HAP-1 (cell line): ENCODE data around the gene CRIP1.

Experiments
- DNase-seq, 2 experiments: peaks; one replicate each; pipeline ENCODE4 v3.0.0-alpha.2; 2016 to 2020; ENCODE audit warnings: low spot score in 2 of 2
- H3K27me3 ChIP-seq: fragments of 250-450 bp; sonication (Bioruptor Pico); 2 replicates; pipeline ENCODE4 v1.5.1; 2020; ENCODE audit warnings: low read depth, mild to moderate bottlenecking, moderate library complexity
- H3K36me3 ChIP-seq: fragments of 250-450 bp; sonication (Bioruptor Pico); replicated peaks from 2 replicates; pipeline ENCODE4 v1.5.1; 2020; ENCODE audit warnings: mild to moderate bottlenecking
- H3K4me1 ChIP-seq: fragments of 250-450 bp; sonication (Bioruptor Pico); 2 replicates; pipeline ENCODE4 v1.5.1; 2020; ENCODE audit warnings: mild to moderate bottlenecking
- H3K4me3 ChIP-seq: fragments of 250-450 bp; sonication (Bioruptor Pico); 2 replicates; pipeline ENCODE4 v1.5.1; 2020; ENCODE audit warnings: mild to moderate bottlenecking, moderate library complexity
- H3K9me3 ChIP-seq: fragments of 250-450 bp; sonication (Bioruptor Pico); 2 replicates; pipeline ENCODE4 v1.5.1; 2020; ENCODE audit warnings: mild to moderate bottlenecking, moderate library complexity
- in situ Hi-C: fragments of 300-500 bp; cut with MboI; formaldehyde crosslinking; loops from 3 replicates; pipeline ENCODE4 v1.14.3; 2020; ENCODE audit warnings: low sequenced_read_pairs, inconsistent platforms, mixed read lengths

The CRIP1 gene

DNA sequence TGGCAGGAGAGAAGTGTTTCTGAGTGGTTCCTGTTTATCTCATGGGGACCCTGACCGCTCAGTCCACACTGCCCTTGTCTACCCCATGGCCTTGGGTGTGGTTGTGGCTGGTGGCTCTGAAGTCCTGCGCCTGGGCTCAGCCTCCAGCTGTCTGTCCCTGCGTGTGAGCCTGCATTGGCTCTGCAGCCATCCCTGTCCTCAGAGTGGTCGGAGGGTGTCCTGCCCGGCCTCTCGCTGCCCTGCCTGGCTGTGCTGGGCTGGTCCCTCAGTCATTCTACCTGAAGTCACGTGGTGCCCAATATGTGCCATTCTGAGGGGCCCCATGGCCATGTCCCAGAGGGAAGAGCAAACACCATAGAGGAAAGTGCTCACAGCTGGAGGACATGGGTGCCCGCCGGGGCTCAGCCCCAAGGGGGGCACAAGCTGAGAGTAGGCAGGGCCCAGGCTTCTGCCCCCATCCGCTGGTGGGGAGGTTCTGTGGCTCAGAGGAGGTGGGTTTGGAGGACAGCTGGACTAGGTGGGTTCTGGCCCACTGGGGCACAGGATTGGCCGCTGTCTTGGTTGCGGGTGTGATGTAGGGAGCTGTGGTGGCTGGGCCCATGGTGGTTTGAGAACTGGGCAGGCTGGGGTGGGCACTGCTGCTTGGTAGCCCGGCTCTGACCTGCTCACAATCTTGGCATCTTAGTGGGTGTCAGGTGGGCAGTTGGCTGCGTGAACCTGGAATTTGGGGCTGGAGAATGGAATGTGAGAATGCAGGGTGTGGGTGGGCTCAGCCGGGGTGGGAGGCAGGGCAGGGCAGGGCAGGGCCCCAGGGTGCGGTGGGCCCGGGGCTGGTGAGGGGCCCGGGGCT, 16.0 kb downstream of the CRIP1 start:
- Histone ChIP-seq H3K4me1 (no peaks in the 10 kb centered on the region), H3K36me3 (no peaks in the 10 kb centered on the region), H3K9me3 (no peaks in the 10 kb centered on the region), H3K4me3 (no peak overlapping the region), H3K27me3 (peaks cover 12% of the 10 kb centered on the region)
- in situ Hi-C loops = no loop called here
- DNase-seq = no peak

DNA sequence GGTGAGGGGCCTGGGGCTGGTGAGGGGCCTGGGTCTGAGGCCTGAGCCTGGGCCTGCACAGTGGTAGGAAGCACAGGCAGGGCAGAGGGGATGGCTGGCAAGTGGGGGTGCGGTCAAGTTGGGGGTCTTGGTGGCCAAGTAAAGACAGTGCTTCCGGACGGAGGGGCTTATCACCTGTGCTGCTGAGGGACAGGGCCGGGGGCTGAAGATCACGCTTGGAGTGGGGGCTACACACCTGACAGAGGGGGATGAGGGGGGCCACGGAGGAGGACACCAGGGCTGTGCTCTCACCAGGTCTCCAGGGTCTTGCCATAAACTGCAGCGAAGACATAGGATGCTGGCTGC, 16.6 kb downstream of the CRIP1 start:
- H3K36me3 ChIP-seq = no peaks in the 10 kb centered on the region
- DNase-seq = peak in 1 of 2 experiments; percentile 9
- H3K9me3 ChIP-seq = no peaks in the 10 kb centered on the region
- H3K27me3 ChIP-seq = peaks cover 18% of the 10 kb centered on the region
- H3K4me3 ChIP-seq = no peak overlapping the region
- in situ Hi-C loops = no loop called here
- H3K4me1 ChIP-seq = no peaks in the 10 kb centered on the region

DNA sequence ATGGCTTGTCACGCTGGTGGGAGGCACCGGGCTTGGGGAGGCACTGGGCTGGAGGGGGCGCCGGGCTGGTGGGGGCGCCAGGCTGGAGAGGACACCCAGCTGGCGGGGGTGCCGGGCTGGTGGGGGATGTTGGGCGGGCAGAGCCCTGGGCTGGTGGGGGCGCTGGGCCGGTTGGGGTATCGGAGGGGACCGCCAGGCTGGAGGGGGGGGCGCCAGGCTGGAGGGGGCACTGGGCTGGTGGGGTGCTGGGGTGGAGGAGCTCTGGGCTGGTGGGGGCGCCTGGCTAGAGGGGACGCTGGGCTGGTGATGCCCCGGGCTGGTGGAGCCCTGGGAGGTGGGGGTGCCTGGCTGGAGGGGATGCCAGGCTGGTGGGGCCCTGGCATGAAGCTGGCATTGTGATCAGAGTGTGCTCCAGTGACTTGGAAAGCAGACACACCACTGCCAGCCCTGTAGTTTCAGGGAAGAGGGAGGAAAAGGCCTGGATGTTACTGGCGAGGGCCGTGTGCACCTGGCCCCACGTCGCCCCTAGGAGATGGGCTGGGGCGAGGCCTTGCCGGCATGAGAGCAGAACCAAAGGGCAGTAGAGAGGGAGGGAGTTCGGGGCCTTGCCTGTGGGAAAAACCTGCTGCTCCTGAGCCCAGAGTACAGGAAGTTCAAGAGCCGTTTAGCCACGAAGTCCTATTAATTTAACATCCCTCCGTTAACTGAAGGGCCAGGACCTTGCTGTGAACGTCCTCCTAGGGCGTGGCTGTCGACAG, 17.4 kb downstream of the CRIP1 start:
- Histone ChIP-seq H3K36me3 (no peaks in the 10 kb centered on the region), H3K27me3 (peaks cover 27% of the 10 kb centered on the region), H3K4me3 (no peak overlapping the region), H3K9me3 (no peaks in the 10 kb centered on the region), H3K4me1 (no peaks in the 10 kb centered on the region)
- DNase-seq = no peak
- in situ Hi-C loops = no loop called here

DNA sequence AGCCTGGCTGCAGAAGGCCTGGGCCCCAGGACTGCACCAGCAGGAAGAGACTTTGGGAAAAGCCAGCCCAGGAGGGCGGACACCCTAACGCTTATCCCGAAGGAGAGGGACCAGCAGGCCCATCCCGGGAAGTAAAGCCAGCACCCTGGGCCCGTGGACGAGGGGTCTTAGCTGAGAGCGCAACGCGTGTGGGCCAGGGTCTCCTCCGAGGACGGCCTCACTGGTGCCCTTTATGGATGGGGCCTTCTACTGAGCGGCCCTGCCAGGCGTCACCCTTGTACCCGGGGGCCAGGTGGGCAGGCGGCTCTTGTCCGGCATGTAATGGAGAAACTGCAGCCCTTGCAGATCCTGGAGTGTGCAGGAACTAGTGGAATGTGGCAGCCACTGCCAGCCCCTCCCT, 18.4 kb downstream of the CRIP1 start:
- H3K4me3 ChIP-seq = no peak overlapping the region
- no peaks in the 10 kb centered on the region for H3K9me3 ChIP-seq
- no peak for DNase-seq
- peaks cover 36% of the 10 kb centered on the region for H3K27me3 ChIP-seq
- in situ Hi-C loops = no loop called here
- no peaks in the 10 kb centered on the region for H3K4me1 ChIP-seq
- no peaks in the 10 kb centered on the region for H3K36me3 ChIP-seq

DNA sequence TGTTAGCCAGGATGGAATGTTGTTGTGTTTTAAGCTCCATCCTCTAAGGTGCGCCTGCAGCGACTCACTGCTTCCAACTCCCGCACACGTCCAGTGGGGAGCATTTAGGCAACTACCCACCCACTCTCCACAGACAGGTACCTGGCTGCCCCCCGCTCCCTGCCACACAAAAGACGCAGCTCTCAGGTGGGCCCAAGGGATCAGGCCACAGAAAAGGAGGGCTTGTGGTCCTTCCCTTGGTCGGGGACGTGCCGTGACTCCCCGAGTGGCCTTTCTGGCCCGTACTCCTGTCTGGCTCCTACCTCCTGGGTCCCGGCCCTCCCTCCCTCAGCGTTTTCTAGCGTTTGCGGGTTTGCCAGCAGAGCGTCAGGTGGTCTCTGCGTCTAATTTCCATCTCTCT, 20.6 kb downstream of the CRIP1 start:
- Histone ChIP-seq H3K9me3 (no peaks in the 10 kb centered on the region), H3K4me1 (no peaks in the 10 kb centered on the region), H3K36me3 (no peaks in the 10 kb centered on the region), H3K27me3 (peaks cover 52% of the 10 kb centered on the region), H3K4me3 (no peak overlapping the region)
- DNase-seq = no peak
- in situ Hi-C loops = no loop called here

DNA sequence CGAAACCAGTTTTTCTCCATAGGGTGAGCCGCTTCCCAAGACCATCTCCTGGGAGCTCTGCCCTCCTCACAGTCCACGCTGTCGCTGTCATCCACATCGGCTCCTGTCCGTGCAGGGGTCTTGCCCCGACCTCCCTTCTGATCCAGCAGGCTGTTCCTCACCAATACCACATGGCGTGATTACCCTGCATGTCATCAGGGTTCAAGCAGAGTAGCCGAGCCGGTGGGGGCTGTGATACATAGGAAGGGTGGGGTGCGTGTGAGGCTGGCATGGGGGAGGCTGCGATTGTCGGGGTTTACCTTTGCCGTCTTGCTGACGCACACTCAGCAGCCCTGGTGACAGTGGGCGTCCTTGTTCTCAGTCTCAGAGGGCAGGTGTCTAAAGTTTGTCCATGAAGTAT, 21.4 kb downstream of the CRIP1 start:
- in situ Hi-C loops = no loop called here
- H3K27me3 ChIP-seq = peaks cover 60% of the 10 kb centered on the region

DNA sequence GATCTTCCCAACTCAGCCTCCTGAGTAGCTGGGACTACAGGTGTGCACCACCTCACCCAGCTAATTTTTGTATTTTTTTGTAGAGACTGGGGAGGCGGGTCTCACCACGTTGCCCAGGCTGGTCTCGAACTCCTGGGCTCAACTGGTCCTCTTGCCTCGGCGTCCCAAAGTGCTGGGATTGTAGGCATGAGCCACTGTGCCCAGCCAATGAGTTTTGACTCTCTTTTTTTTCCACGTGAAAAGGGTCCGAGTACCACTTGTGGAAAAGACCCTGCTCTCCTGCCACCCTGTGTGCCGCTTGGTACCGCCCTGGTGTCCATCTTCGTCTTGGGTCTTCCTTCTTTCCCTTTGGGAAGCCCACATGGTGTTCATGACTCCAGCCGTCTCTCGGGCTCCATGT, 21.9 kb downstream of the CRIP1 start:
- no peak for DNase-seq
- H3K36me3 ChIP-seq = no peaks in the 10 kb centered on the region
- in situ Hi-C loops = no loop called here
- H3K4me3 ChIP-seq = no peak overlapping the region
- H3K27me3 ChIP-seq = peaks cover 63% of the 10 kb centered on the region
- H3K9me3 ChIP-seq = no peaks in the 10 kb centered on the region
- no peaks in the 10 kb centered on the region for H3K4me1 ChIP-seq

More for the DNA sequence above, 21.4 kb downstream of the CRIP1 start:
- no peaks in the 10 kb centered on the region for H3K4me1 ChIP-seq
- H3K36me3 ChIP-seq = no peaks in the 10 kb centered on the region
- DNase-seq = no peak
- no peaks in the 10 kb centered on the region for H3K9me3 ChIP-seq
- no peak overlapping the region for H3K4me3 ChIP-seq

DNA sequence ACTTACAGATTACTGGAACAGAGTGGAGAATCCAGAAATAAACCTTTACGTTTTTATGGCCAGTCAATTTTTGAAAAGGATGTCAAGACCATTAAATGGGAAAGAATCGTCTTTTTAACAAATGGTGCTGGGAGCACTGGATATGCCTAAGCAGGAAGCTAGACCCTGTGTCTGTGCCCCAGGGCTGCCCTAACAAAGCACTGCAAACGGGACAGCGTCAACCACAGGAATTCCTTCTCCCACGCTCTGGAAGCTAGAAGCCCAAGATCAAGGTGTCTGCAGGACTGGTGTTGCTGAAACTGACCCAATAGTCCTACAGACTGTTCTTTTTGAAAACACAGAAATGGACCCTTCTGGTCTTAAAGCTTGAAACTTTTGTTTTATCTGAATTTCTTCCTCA, 30.4 kb downstream of the CRIP1 start:
- Histone ChIP-seq H3K9me3 (no peaks in the 10 kb centered on the region), H3K4me3 (no peak overlapping the region), H3K27me3 (peaks cover 35% of the 10 kb centered on the region), H3K4me1 (no peaks in the 10 kb centered on the region), H3K36me3 (no peaks in the 10 kb centered on the region)
- no peak for DNase-seq
- in situ Hi-C loops = no loop called here

DNA sequence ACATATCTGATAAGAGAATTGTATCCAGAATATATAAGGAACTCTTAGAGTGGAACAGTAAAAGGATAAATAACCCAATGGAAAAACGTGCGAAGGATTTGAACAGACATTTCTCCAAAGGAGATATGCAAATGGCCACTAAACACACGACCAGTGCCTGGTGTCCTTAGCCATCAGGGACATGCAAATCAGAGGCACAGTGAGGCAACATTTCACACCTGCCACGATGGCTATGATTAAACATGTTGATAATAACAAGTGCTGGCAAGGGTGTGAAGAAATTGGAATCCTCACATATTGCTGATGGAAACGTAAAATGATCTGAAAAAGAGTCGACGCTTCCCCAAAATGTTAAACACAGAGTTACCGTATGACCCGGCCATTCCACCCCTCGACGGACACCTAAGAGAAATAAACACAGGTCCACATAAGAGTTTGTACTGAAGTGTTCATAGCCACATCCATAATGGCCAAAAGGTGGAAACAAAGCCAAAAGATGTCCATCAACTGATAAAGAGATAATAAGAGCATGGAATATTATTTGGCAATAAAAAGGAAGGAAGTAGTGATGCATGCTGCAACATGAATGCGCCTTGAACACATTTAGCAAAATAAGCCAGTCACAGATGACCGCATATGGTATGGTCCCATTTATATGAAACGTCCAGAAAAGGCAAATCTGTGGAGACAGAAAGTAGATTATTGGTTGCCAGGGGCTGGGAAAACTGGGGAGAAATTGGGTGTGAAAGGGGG, 33.4 kb downstream of the CRIP1 start:
- Histone ChIP-seq H3K36me3 (no peaks in the 10 kb centered on the region), H3K27me3 (peaks cover 19% of the 10 kb centered on the region), H3K4me3 (no peak overlapping the region), H3K9me3 (no peaks in the 10 kb centered on the region), H3K4me1 (no peaks in the 10 kb centered on the region)
- no peak for DNase-seq
- in situ Hi-C loops = no loop called here

DNA sequence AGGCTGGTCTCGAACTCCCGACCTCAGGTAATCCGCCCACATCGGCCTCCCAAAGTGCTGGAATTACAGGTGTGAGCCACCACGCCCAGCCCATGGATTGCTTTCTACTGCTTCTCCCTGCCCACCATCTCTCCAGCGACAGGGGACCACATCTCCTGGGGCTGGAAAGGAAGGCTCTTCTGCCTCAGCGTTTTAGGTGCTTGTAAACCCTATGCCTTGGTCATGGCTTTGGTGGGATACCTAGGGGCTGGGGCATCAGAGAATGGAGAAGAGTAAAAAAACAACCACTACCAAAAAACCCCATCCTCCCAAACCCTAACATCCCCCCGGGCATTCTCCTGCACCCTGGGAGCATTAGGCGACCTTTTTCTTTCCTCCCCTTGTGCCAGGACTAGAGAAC, 38.6 kb downstream of the CRIP1 start:
- DNase-seq = no peak
- Histone ChIP-seq H3K9me3 (no peaks in the 10 kb centered on the region), H3K4me3 (no peak overlapping the region), H3K4me1 (peaks cover 3% of the 10 kb centered on the region; the same call in 1 of the 2 replicates), H3K27me3 (peaks cover 6% of the 10 kb centered on the region), H3K36me3 (peaks cover 5% of the 10 kb centered on the region)
- in situ Hi-C loops = no loop called here

DNA sequence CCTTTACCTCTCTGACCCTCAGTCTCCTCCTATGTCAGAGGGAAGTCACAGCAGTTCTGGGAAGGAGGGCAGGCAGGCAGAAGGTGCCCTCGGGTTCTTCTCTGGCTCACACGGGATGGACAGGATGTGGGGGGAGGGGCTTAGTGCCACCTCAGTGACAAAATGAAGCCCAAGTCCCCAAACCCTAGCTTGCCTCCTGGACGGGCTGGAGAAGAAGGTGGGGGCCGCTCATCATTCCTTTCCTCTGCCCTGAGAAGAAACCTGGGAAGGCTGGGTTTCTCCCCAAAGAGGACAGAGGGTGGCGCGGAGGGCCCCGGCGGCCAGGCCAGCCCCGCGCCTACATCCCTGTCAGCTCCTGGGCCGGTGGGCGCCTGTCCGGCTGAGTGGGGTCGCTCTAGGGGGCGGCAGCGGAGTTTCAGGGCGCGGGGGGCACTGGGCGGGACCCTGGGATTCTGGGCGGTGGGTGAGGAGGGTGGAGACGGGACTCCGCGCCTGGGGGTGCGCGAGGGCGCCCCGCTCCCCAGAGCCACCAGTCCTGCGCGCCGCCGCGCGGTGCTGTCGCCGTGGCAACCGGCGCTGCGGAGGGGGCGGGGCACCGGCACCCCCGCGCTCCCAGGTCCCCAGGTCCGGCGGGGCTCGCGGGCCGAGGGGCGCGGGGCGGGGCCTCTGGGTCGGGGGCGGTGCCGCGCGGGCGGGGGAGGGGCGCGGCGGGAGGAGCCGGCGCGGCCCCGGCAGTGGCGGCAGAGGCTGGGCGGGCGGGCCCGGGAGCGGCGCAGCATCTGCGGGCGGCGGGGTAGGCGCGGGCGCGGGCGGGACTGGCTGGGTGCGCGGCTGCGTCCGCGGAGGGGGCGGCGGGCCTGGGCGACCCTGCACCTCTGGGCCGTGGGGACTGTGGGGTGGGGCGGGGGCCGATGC, 39.4 kb downstream of the CRIP1 start, which contains the start of gene TMEM121:
TMEM121 (plus strand) TSS at position 723 of the 915 bp plus-strand sequence. CDS start 2,252 bp downstream, outside the sequence.
- H3K9me3 ChIP-seq = no peaks in the 10 kb centered on the region
- peaks cover 6% of the 10 kb centered on the region for H3K27me3 ChIP-seq
- in situ Hi-C loops = no loop called here
- H3K4me3 ChIP-seq = peak within 1 kb of the TSS; percentile 61
- peaks cover 3% of the 10 kb centered on the region; the same call in 1 of the 2 replicates for H3K4me1 ChIP-seq
- peaks cover 5% of the 10 kb centered on the region for H3K36me3 ChIP-seq
- peak; percentile 29 to 67 for DNase-seq

DNA sequence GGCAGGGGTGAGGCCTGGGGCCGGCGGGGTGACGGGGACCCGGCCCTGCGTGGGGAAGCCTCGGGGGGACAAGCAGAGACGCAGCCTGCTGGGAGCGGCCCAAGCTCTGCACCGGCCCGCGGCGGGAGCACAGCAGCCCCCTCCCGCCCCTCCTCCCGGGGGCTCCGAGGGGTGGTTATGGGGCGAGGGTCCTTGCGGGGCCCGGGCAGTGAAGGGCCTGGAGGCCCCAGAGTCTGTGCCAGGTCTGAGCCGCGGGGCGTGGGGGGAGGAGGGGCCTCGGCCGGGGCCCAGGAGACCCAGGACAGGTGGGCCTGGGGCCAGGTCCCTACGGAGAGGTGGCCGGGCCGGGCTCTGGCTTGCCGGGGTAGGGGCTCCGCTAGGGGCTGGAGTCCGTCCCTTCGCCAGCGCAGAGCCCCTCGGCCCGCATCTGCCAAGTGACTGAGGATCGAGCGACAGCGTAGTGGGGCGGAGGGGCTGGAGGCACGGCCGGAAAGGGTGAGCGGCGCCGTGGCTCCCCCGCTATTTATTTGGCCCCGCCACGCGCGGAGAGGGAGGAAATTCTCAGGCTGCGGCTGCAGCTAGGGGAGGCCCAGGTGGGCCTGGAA, 40.2 kb downstream of the CRIP1 start:
- Histone ChIP-seq H3K27me3 (peaks cover 6% of the 10 kb centered on the region), H3K36me3 (peaks cover 5% of the 10 kb centered on the region), H3K4me3 (peak overlapping the region; percentile 61), H3K4me1 (peaks cover 3% of the 10 kb centered on the region; the same call in 1 of the 2 replicates), H3K9me3 (no peaks in the 10 kb centered on the region)
- peak in 1 of 2 experiments; percentile 37 for DNase-seq
- in situ Hi-C loops = no loop called here
